ENCODE results near the gene STRIP2. TPM values are rescaled to one million over a fixed set of nuclear protein-coding genes. Genes with fewer than 3 reads are reported as not detected.
"Not testable (repeated sequence)": the region's sequence is repeated elsewhere in the genome, so short reads cannot be mapped to it uniquely, and the experiment has no call there.

STRIP2 gene
- polyA plus RNA-seq, 1 donor = 9.2 TPM

GRCh38 chr7:129453510-129454248 is 19.4 kb downstream of the STRIP2 start:
- DNase-seq (ENCODE audit: low read depth) = no peak

- no peak for DNase-seq (ENCODE audit: low read depth)
Observed at GRCh38 chr7:129454249-129454551, 20.0 kb downstream of the STRIP2 start.

GRCh38 chr7:129456421-129456820 is 22.2 kb downstream of the STRIP2 start:
- no peak for DNase-seq (ENCODE audit: low read depth)

GRCh38 chr7:129457101-129457500 is 22.9 kb downstream of the STRIP2 start:
- DNase-seq (ENCODE audit: low read depth) = no peak

GRCh38 chr7:129458171-129458570 is 23.9 kb downstream of the STRIP2 start:
- DNase-seq (ENCODE audit: low read depth) = no peak

- DNase-seq (ENCODE audit: low read depth) = no peak
Observed at GRCh38 chr7:129461809-129462208, 27.6 kb downstream of the STRIP2 start.

- no peak for DNase-seq (ENCODE audit: low read depth)
Observed at GRCh38 chr7:129462420-129462819, 28.2 kb downstream of the STRIP2 start.

GRCh38 chr7:129464194-129464593 is 30.0 kb downstream of the STRIP2 start:
- no peak for DNase-seq (ENCODE audit: low read depth)

GRCh38 chr7:129465080-129465479 is 30.8 kb downstream of the STRIP2 start:
- no peak for DNase-seq (ENCODE audit: low read depth)

- DNase-seq (ENCODE audit: low read depth) = no peak
Observed at GRCh38 chr7:129466796-129467195, 32.6 kb downstream of the STRIP2 start.

- DNase-seq (ENCODE audit: low read depth) = no peak
Observed at GRCh38 chr7:129468087-129468486, 33.9 kb downstream of the STRIP2 start.

- DNase-seq (ENCODE audit: low read depth) = no peak
Observed at GRCh38 chr7:129468547-129468946, 34.3 kb downstream of the STRIP2 start.

- DNase-seq (ENCODE audit: low read depth) = no peak
Observed at GRCh38 chr7:129469930-129470329, 35.7 kb downstream of the STRIP2 start.

- DNase-seq (ENCODE audit: low read depth) = no peak
Observed at GRCh38 chr7:129470411-129470810, 36.2 kb downstream of the STRIP2 start.

- DNase-seq (ENCODE audit: low read depth) = no peak
Observed at GRCh38 chr7:129471402-129471827, 37.2 kb downstream of the STRIP2 start.

GRCh38 chr7:129475931-129476330 is 41.7 kb downstream of the STRIP2 start:
- DNase-seq (ENCODE audit: low read depth) = not testable (repeated sequence)

- not testable (repeated sequence) for DNase-seq (ENCODE audit: low read depth)
Observed at GRCh38 chr7:129476398-129476797, 42.2 kb downstream of the STRIP2 start.

- DNase-seq (ENCODE audit: low read depth) = no peak
Observed at GRCh38 chr7:129479831-129480230, 45.6 kb downstream of the STRIP2 start.

GRCh38 chr7:129480674-129481363 is 46.6 kb downstream of the STRIP2 start:
- no peak for DNase-seq (ENCODE audit: low read depth)

GRCh38 chr7:129481376-129481775 is 47.1 kb downstream of the STRIP2 start:
- not testable (repeated sequence) for DNase-seq (ENCODE audit: low read depth)

GRCh38 chr7:129482781-129483180 is 48.5 kb downstream of the STRIP2 start:
- no peak for DNase-seq (ENCODE audit: low read depth)

GRCh38 chr7:129489491-129489890 is 55.3 kb downstream of the STRIP2 start:
- no peak for DNase-seq (ENCODE audit: low read depth)

GRCh38 chr7:129492391-129492790 is 58.2 kb downstream of the STRIP2 start:
- DNase-seq (ENCODE audit: low read depth) = no peak

All from forelimb muscle (tissue), 1 donor.